MCF 10A (cell line): ENCODE measurements around the gene ACER2. TPM values are rescaled to one million over a fixed set of nuclear protein-coding genes. Genes with fewer than 3 reads are reported as not detected.

ENCODE experiments used
- BruUV-seq: library from RNA; stranded (reverse); fragments of 400-500 nt; replicated peaks from 2 replicates; lab custom pipeline; 2021; lab: Mats Ljungman, UMichigan
- CTCF ChIA-PET: fragments of 300-600 bp; sonication (Branson Sonifier 250); formaldehyde crosslinking; extraction: SDS; loops from one replicate; lab custom pipeline; 2021; ENCODE audit warnings: antibody characterized with exemption, inconsistent platforms; lab: Yijun Ruan, JAX
- POLR2A ChIA-PET: fragments of 300-600, 350-650 bp; sonication (Branson Sonifier 250); formaldehyde crosslinking; extraction: SDS; loops from one replicate; lab custom pipeline; 2020; ENCODE audit warnings: antibody characterized with exemption, inconsistent platforms; lab: Yijun Ruan, JAX
- DNase-seq: peaks from one replicate; pipeline ENCODE4 v3.0.0-alpha.2; 2018; ENCODE audit not compliant: unreplicated experiment
- H3K27ac Mint-ChIP-seq: one replicate; pipeline ENCODE4 v1.8.0; 2022; ENCODE audit warnings: mild to moderate bottlenecking, low read depth, mixed read lengths; ENCODE audit not compliant: unreplicated experiment
- H3K27me3 Mint-ChIP-seq: one replicate; pipeline ENCODE4 v1.8.0; 2022; ENCODE audit warnings: mixed read lengths; ENCODE audit not compliant: insufficient read depth, unreplicated experiment
- H3K36me3 Mint-ChIP-seq: one replicate; pipeline ENCODE4 v1.8.0; 2022; ENCODE audit warnings: mild to moderate bottlenecking, moderate library complexity, mixed read lengths; ENCODE audit not compliant: insufficient read depth, unreplicated experiment
- H3K4me1 Mint-ChIP-seq: one replicate; pipeline ENCODE4 v1.8.0; 2022; ENCODE audit warnings: mixed read lengths; ENCODE audit not compliant: insufficient read depth, unreplicated experiment
- H3K4me3 Mint-ChIP-seq: one replicate; pipeline ENCODE4 v1.8.0; 2022; ENCODE audit warnings: mild to moderate bottlenecking, moderate library complexity, mixed read lengths; ENCODE audit not compliant: unreplicated experiment
- H3K9me3 Mint-ChIP-seq: one replicate; pipeline ENCODE4 v1.8.0; 2022; ENCODE audit warnings: mixed read lengths; ENCODE audit not compliant: unreplicated experiment
- intact Hi-C: fragments of 100-400 bp; cut with micrococcal nuclease; formaldehyde crosslinking; loops from 2 replicates; pipeline ENCODE4 v1.14.1; 2022
- total RNA-seq: library from RNA; stranded (reverse); gene quantifications from 2 replicates; pipeline ENCODE4 v1.2.3, GENCODE V29; 2022
- TF ChIP-seq, protein P1 (sequence below): fragments of 200-600 bp; IDR thresholded peaks from one replicate; pipeline ENCODE4 v1.8.0; 2022; ENCODE audit warnings: antibody characterized with exemption, mild to moderate bottlenecking; ENCODE audit not compliant: unreplicated experiment

Gene ACER2
- total RNA-seq, 1 experiment from 2014 or later, result 3.2 TPM

DNA sequence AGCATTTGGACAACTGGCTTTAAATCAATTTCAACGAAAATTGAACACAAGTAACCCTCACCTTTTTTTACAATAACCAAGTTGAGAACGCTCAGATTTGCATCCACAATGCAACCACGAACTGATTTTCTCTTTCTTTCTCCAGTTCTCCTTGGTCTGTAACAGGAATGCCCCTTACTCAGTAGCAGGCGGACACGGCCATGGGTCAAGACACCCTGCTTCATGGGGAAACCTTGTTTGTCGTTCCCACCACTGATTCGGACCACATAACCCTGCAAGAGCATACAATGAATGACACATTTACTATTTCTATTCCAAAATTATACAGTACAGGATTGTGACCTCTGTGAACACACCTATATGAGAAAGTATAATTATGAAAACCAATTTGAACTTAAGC is 30.2 kb upstream of the ACER2 start:
- CTCF ChIA-PET, result interaction anchor here (0.8 to 1.1 kb wide), 2 partner anchors 329 to 706 kb away, joined by 3 read pairs; partner anchors contain the start of gene RRAGA
- Mint-ChIP-seq H3K4me1 (peaks cover 22% of the 10 kb centered on the region), H3K36me3 (peaks cover 78% of the 10 kb centered on the region), H3K27ac (peak overlapping the region; percentile 100), H3K27me3 (no peaks in the 10 kb centered on the region), H3K9me3 (no peaks in the 10 kb centered on the region), H3K4me3 (peak overlapping the region; percentile 97)
- TF ChIP-seq, protein P1, sequence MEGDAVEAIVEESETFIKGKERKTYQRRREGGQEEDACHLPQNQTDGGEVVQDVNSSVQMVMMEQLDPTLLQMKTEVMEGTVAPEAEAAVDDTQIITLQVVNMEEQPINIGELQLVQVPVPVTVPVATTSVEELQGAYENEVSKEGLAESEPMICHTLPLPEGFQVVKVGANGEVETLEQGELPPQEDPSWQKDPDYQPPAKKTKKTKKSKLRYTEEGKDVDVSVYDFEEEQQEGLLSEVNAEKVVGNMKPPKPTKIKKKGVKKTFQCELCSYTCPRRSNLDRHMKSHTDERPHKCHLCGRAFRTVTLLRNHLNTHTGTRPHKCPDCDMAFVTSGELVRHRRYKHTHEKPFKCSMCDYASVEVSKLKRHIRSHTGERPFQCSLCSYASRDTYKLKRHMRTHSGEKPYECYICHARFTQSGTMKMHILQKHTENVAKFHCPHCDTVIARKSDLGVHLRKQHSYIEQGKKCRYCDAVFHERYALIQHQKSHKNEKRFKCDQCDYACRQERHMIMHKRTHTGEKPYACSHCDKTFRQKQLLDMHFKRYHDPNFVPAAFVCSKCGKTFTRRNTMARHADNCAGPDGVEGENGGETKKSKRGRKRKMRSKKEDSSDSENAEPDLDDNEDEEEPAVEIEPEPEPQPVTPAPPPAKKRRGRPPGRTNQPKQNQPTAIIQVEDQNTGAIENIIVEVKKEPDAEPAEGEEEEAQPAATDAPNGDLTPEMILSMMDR, result no peak
- no TSS peak for BruUV-seq
- intact Hi-C loops, result loop anchor here (2.0 to 10.0 kb wide), 3 partner anchors 148 to 334 kb away; partner anchors contain the start of genes DENND4C and RRAGA
- DNase-seq, result no peak
- POLR2A ChIA-PET, result interaction anchor here (0.7 to 6.1 kb wide), 6 partner anchors 31 to 1306 kb away, joined by 3 to 62 read pairs (median 17); partner anchors contain the start of genes ACER2, DENND4C, FOCAD and HAUS6

DNA sequence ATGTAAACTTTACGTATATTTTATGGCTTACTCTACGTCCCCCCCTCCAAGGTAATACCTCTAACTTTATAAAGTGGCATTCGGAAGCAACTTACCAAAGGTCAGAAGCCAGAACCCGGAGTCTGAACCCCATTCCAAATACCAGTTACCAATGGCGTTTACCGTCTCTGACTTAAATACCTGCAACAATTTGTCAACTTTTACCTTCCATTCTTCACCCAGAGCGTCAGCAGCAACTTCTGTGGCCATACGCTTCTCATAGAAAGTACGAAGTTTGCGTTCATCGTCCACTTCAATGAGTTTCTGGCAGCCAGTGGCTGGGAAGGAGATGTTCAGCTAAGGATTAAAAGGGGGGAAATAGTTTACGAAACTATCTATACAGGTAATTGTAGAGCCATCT is 29.5 kb upstream of the ACER2 start:
- Mint-ChIP-seq H3K9me3 (no peaks in the 10 kb centered on the region), H3K27me3 (no peaks in the 10 kb centered on the region), H3K36me3 (peaks cover 72% of the 10 kb centered on the region), H3K27ac (peak overlapping the region; percentile 100), H3K4me1 (peaks cover 22% of the 10 kb centered on the region), H3K4me3 (peak overlapping the region; percentile 97)
- POLR2A ChIA-PET, result interaction anchor here (0.9 to 6.1 kb wide), 17 partner anchors 8 to 1305 kb away, joined by 3 to 62 read pairs (median 7); partner anchors contain the start of genes ACER2, DENND4C, FOCAD and HAUS6
- CTCF ChIA-PET, result interaction anchor here (1.1 kb wide), 1 partner anchor 330 kb away, joined by 3 read pairs; the partner anchor contains the start of gene RRAGA
- TF ChIP-seq, protein P1, result no peak
- no TSS peak for BruUV-seq
- intact Hi-C loops, result loop anchor here (2.0 to 10.0 kb wide), 3 partner anchors 148 to 334 kb away; partner anchors contain the start of genes DENND4C and RRAGA
- DNase-seq, result no peak

DNA sequence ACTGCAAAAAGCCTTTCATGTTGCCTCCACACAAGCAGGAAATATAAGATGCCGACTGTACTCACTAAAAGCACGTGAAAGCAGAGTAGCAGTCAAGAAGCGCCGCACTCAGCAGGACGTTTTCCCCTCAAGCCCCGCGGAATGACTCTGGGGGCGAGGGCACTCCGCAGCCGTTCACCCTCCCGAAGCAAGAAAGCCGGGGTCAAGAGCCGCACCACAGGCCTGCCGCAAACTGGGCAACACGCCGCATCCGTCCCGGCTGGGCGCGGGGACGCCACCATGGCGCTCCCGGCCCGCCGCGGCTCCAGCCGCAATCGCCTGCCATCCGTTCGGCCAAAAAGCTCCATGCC is 29.1 kb upstream of the ACER2 start:
- Mint-ChIP-seq H3K4me1 (peaks cover 22% of the 10 kb centered on the region), H3K9me3 (no peaks in the 10 kb centered on the region), H3K4me3 (peak overlapping the region; percentile 97), H3K36me3 (peaks cover 68% of the 10 kb centered on the region), H3K27me3 (no peaks in the 10 kb centered on the region), H3K27ac (peak overlapping the region; percentile 100)
- TF ChIP-seq, protein P1, result no peak
- CTCF ChIA-PET, result no interaction called here
- DNase-seq, result no peak
- BruUV-seq, result TSS peak; percentile 41
- intact Hi-C loops, result loop anchor here (1.0 to 10.0 kb wide), 5 partner anchors 30 to 335 kb away; partner anchors contain the start of genes ACER2, DENND4C and RRAGA
- POLR2A ChIA-PET, result interaction anchor here (0.7 to 6.1 kb wide), 25 partner anchors 9 to 1305 kb away, joined by 3 to 62 read pairs (median 5); partner anchors contain the start of genes ACER2, DENND4C, FOCAD and HAUS6

DNA sequence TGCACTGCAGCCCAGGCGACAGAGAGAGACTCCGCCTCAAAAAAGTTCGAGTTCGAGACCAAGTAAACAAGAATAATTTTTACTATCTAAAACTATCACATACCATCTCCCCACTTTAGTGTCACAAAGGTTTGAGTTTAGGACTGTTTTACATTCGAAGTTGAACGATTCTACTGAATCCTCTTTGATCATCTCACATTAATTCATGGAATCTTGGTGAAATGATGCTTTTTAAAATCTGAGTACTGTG is 28.1 kb upstream of the ACER2 start:
- ChIA-PET POLR2A (interaction anchor here (0.6 to 6.1 kb wide), 14 partner anchors 10 to 939 kb away, joined by 3 to 62 read pairs (median 7); partner anchors contain the start of genes ACER2, DENND4C, HAUS6 and RRAGA), CTCF (no interaction called here)
- intact Hi-C loops, result loop anchor here (1.0 kb wide), 2 partner anchors 29 to 77 kb away; partner anchors contain the start of gene ACER2

More for the DNA sequence above, 28.1 kb upstream of the ACER2 start:
- Mint-ChIP-seq H3K9me3 (no peaks in the 10 kb centered on the region), H3K4me1 (peaks cover 22% of the 10 kb centered on the region), H3K27me3 (no peaks in the 10 kb centered on the region), H3K4me3 (peak overlapping the region; percentile 97), H3K27ac (peak overlapping the region; percentile 100), H3K36me3 (peaks cover 57% of the 10 kb centered on the region)
- DNase-seq, result no peak
- no TSS peak for BruUV-seq
- TF ChIP-seq, protein P1, result no peak
